ENCODE data around the gene TMEM234.

GRCh38 chr1:32255072-32256071, 33.2 kb upstream of the TMEM234 start:
- no peak for TF ChIP-seq POLR2AphosphoS5 (IDR thresholded peaks at IDR 0.05; ENCODE audit: low read depth, low read length)
- no peak for TF ChIP-seq REST (IDR thresholded peaks at IDR 0.05; ENCODE audit: insufficient read depth in 1 of 2, low read depth in 2 of 2, low read length in 2 of 2)
